Fibroblast of mammary gland (primary cell): Measurements from ENCODE around the gene MTRF1.
A peak's percentile ranks its signal among the peaks of the same experiment; 100 is the strongest.

Experiments used
- DNase-seq: peaks from one replicate; pipeline ENCODE4 v3.0.0-alpha.2; 2010; ENCODE audit warnings: low read depth
- H3K4me3 ChIP-seq: 2 replicates; pipeline ENCODE4 v1.5.1; 2011; ENCODE audit warnings: low read depth, mild to moderate bottlenecking, low read length, moderate library complexity; ENCODE audit not compliant: control insufficient read depth
- TF ChIP-seq, protein P1 (sequence below): conservative IDR thresholded peaks from 2 replicates; pipeline ENCODE4 v1.5.1; 2011; ENCODE audit warnings: low read depth, low read length, inconsistent platforms; ENCODE audit not compliant: control insufficient read depth, insufficient read depth

The MTRF1 gene, protein sequence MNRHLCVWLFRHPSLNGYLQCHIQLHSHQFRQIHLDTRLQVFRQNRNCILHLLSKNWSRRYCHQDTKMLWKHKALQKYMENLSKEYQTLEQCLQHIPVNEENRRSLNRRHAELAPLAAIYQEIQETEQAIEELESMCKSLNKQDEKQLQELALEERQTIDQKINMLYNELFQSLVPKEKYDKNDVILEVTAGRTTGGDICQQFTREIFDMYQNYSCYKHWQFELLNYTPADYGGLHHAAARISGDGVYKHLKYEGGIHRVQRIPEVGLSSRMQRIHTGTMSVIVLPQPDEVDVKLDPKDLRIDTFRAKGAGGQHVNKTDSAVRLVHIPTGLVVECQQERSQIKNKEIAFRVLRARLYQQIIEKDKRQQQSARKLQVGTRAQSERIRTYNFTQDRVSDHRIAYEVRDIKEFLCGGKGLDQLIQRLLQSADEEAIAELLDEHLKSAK

DNA sequence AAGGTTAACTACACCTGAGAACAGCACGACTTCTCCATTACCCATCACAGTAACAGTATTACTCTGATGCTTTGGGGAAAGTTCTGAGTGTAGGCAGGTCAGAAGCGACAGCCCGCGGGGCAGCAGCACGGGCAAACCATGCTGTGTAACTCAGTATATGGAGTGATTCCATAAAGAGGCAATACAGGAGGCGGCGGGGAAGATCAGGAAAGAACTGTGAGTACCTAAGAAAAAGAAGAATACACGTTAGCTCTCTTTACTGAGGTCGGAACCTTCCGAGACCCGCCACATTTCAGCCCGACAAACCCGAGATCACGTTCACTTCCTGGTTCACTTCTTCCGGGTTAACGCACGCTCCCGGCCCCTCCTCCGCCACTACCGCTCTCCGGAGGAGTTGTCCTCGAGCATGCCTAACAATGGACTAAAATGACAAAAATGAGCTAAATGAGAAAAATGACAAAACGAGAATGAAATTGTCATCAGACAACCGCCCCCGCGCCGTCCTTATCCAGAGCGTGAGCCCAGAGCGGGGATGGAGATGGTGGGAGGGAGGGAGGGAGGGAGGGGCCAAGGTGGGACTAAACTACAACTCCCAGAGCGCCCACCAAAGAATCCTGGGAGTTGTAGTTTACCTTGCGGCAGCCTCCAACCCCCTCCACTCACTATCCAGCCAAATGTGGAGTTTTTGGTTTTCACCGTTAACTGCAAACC, at the start of gene MTRF1:
MTRF1 (minus strand) TSS at position 316 of the 711 bp plus-strand sequence. CDS start 2,669 bp downstream, outside the sequence.
- H3K4me3 ChIP-seq: peak within 1 kb of the TSS; percentile 56
- TF ChIP-seq, protein P1, sequence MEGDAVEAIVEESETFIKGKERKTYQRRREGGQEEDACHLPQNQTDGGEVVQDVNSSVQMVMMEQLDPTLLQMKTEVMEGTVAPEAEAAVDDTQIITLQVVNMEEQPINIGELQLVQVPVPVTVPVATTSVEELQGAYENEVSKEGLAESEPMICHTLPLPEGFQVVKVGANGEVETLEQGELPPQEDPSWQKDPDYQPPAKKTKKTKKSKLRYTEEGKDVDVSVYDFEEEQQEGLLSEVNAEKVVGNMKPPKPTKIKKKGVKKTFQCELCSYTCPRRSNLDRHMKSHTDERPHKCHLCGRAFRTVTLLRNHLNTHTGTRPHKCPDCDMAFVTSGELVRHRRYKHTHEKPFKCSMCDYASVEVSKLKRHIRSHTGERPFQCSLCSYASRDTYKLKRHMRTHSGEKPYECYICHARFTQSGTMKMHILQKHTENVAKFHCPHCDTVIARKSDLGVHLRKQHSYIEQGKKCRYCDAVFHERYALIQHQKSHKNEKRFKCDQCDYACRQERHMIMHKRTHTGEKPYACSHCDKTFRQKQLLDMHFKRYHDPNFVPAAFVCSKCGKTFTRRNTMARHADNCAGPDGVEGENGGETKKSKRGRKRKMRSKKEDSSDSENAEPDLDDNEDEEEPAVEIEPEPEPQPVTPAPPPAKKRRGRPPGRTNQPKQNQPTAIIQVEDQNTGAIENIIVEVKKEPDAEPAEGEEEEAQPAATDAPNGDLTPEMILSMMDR: no peak

DNA sequence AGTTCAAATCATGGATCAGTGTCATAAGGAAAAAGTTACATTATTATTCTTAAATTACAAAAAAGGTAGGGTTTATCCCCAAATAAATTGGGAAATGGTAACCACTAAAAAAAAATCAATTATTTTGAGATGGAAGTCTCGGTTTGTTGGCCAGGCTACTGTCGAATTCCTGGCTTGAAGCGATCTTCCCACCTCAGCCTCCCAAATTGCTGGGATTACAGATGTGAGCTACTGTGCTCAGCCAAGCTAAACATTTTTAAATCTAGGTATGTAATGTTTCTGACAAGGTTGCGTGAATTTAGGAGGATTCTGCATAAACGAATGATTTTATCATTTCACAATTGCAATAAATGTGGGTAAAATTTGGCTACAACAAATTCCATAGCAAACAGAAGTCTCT, 49.7 kb upstream of the MTRF1 start:
- no peak for DNase-seq
- TF ChIP-seq, protein P1: no peak
- peak overlapping the region; percentile 95 for H3K4me3 ChIP-seq

More for the DNA sequence above, at the start of gene MTRF1:
- DNase-seq: peak; percentile 75

GRCh38 chr13:41312176-41312500, 48.8 kb upstream of the MTRF1 start:
- DNase-seq: peak; percentile 52
- H3K4me3 ChIP-seq: peak overlapping the region; percentile 95
- TF ChIP-seq, protein P1: no peak

DNA sequence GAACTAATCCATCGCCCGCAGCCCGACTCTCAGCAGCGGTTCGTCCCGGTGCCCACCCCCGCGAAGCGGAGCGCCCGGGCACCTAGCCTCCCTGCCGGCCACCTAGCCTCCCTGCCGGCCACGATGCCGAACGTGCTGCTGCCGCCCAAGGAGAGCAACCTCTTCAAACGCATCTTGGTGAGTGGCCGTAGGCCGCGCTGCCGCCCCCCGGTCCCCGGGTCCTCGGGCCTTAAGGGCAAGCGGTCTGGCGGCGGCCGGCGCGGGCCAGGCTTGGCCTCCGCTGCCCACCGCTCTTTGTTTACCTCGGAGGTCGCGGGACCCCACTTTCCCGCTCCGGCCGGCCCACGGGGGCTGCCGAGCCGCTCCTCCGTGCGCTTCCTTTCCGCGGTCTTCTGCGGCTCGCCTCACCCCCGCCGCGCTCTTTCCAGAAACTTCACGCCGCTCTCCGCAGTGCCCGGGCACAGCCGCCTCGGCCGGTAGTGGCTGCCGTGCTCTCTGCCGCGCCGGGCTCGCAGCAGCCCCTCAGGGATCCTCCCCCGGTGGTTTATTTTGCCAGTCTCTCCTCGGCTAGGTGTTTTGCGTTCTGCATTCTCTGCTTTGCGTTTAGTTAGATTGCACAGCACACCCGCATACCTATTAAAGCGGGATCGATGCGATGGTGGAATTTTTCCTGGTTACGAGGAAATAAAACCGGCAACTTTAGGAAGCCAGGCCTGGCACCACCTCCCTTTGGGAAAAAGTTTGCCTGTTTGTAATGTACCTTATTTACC, 48.2 kb upstream of the MTRF1 start:
- TF ChIP-seq, protein P1: no peak
- no peak for DNase-seq

DNA sequence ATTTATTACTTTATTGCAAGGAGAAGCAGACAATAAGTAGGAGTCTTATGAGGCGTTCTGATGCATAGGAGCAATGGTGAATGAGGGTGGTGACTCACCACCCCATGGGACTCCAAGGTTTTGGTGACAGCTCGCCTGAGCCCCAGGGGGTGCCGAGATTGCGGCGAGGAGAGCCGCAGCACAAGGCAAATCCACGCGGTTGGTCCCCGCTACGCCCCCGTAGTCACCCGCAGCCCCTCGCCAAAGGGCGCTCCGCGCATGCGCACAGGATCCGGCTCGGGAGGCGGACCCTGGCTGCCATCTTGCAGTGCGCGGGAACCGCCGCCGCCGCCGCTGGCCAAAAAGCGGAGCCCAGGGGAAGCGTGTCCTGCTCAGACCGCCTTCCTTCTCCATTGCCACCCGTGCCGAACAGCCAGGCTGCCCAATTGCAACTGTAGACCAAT, 47.6 kb upstream of the MTRF1 start, which contains the start of gene NAA16:
NAA16 (plus strand) TSS at position 305 of the 443 bp plus-strand sequence. CDS start 262 bp downstream, outside the sequence.
- peak; percentile 87 for DNase-seq
- H3K4me3 ChIP-seq: peak within 1 kb of the TSS; percentile 95
- TF ChIP-seq, protein P1: no peak

More for the DNA sequence above, 48.2 kb upstream of the MTRF1 start:
- peak overlapping the region; percentile 95 for H3K4me3 ChIP-seq
